T-helper 9 cell (primary cell): Measurements from ENCODE around the gene TTC23.
"Not testable (repeated sequence)": the region's sequence is repeated elsewhere in the genome, so short reads cannot be mapped to it uniquely, and the experiment has no call there.

Experiments used
- DNase-seq: peaks from one replicate; pipeline ENCODE4 v3.0.0-alpha.2; 2020

TTC23 gene

DNA sequence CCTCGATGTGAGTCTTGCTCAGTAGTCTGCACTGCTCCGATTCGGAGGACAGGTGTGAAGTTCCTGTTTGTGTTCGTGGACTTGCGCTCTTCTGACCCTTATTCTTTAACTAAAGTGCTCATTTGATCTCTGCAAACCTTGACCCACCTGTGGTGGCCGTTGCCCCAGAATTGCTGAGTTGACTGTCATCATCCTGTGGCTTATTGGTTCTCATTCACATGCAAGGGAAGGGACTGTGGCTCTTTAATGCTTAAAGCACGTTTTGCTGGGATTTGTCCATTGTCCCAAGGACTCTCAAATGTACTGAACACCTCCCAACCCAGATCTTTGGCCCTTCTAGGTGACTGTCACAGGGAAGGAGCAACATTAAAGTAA is 131.1 kb downstream of the TTC23 start:
- no peak for DNase-seq

- no peak for DNase-seq
Measured at GRCh38 chr15:99117563-99118257, 131.7 kb downstream of the TTC23 start.

DNA sequence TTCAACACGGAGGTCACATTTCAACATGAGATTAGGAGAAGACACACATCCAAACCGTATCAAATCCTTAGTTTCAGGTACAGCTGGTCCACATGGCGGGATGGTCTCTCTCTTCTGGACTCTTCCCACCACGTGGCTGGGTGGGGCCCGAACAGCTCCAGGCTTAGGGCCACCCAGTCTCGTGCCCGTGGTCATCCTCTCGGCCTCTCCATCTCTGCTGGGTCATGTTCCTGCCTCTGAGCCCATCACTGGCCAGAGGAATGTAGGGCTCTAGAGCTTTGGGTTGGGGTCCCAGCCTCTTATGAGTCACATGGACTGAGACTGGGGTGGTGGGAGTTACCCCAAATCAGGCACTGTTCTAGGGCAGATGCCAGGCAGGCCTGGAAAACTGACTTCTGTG is 132.3 kb downstream of the TTC23 start:
- no peak for DNase-seq

DNA sequence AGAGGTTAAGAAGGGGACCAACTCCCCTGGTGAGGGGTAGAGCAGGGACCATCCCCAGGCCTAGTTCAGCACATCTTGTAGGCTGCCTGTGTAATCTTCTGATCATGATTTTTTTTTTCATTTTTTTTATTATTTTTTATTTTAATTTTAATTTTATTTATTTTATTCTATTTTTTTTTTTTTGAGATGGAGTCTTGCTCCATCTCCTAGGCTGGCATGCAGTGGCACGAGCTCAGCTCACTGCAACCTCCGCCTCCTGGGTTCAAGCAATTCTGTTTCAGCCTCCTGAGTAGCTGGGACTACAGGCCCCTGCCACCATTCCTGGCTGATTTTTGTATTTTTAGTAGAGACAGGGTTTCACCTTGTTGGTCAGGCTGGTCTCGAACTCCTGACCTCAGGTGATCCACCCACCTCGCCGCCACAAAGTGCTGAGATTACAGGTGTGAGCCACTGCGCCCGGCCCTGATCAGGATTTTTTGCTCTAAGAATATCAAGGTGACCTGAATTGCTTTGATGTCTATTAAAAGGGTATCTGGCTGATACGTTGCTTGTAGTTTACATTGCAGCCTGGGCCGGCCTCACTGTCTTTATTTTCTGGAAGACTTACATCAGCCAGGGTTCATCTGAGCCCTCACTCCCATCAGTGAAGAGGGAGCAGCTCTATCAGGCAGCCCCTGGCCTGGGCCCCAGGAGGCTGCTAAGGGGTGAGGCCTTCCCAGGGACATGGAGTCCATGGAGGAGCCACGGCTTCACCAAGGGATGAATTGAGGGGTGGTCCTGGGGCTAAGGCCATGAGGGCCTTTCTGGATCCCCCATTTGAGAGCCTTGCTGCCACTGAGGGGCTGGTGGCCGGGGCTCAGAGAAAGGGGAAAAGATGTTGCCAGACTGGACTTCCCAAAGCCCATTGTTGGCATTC is 133.8 kb downstream of the TTC23 start:
- no peak for DNase-seq

- no peak for DNase-seq
Measured at GRCh38 chr15:99114511-99115299, 134.7 kb downstream of the TTC23 start.

- DNase-seq, result no peak
Measured at GRCh38 chr15:99113547-99114271, 135.7 kb downstream of the TTC23 start.

- DNase-seq, result not testable (repeated sequence)
Measured at GRCh38 chr15:99111641-99112040, 137.7 kb downstream of the TTC23 start.

- no peak for DNase-seq
Measured at GRCh38 chr15:99110581-99111320, 138.6 kb downstream of the TTC23 start.

DNA sequence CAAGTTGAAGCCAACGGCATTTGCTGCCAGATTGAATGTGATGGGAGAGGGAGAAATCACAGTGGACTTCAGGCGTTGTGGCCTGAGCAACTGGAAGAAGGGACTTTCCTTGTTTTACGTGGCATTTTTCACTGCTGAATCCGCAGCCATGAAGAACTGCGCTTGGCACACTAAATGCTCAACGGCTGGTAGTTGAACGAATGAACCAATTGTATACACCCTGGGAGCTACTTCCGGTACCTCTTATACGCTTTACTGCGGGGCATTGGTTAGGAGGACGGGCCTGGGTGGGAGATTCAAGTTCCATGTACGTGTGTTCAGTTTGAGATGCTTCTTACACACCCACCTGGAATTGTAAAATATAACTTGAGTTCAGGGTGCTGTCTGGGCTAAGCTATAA is 139.3 kb downstream of the TTC23 start:
- no peak for DNase-seq

DNA sequence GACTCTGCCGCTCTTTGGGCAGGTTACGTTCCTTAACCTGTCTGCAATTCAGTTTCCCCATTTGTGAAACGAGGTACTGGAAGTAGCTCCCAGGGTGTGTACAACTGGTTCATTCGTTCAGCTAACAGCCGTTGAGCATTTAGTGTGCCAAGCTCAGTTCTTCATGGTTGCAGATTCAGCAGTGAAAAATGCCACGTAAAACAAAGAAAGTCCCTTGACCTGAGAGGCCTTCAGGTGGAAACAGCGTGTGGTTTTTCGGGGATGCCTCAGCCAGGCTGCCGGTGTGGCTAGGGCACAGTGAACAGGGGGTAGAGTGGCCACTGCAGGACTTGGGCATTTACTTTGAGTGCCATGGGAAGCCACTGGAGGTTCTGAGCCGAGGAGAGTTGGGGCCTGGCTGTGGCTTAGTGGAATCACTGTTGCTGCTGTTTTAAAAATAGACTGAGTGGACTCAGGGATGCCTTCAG is 139.8 kb downstream of the TTC23 start:
- DNase-seq, result no peak

DNA sequence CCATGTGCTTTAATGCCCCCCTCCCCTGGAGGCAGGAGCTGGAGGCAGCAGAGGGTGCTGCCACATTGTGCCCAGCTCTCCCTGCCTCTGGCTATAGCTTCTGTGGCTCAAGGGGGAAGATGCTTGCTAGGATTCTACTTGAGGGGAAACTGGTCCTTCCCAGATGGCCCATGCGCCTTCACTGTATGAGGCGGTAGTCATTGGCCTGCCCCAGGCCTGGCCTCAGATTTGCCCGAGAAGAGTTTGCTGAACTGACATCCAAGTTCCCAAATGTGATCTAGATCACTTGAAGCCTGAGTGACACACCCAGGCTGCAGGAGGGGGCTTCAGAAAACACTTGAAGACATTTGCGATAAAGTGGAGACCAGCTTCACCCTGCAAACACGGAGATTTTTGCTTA is 140.4 kb downstream of the TTC23 start:
- no peak for DNase-seq

- no peak for DNase-seq
Measured at GRCh38 chr15:99106417-99107220, 142.8 kb downstream of the TTC23 start.

GRCh38 chr15:99105514-99106341 is 143.7 kb downstream of the TTC23 start:
- no peak for DNase-seq

DNA sequence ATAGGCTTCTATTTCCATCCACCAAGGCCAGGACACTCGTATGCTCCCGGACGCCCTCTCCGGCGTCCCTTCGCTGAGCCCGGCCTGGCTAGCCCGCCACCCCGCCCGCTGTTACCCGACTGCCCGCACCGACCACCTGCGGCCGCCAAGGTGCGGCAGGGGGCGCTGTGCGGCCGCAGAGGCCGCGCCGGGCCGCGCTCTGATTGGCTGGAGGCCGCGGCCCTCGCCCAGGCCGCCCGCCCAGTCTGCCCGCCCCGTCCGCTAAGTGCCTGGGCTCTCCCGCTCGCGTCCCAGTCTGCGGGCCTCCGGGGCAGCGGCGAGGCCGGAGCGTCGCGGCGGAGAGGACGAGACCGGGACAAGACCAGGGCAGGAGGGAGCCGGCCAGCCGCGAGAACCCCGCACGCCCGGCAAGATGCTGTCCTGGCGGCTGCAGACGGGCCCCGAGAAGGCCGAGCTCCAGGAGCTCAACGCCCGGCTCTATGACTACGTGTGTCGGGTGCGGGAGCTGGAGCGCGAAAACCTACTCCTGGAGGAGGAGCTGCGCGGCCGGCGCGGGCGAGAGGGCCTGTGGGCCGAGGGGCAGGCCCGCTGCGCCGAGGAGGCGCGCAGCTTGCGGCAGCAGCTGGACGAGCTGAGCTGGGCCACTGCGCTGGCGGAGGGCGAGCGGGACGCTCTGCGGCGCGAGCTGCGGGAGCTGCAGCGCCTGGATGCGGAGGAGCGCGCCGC is 144.4 kb downstream of the TTC23 start, which contains the start of gene SYNM:
Gene SYNM, plus strand, starts transcription at position 293 of the 726 bp plus-strand sequence. Its CDS starts 120 bp downstream, at position 413.
- DNase-seq, result no peak

DNA sequence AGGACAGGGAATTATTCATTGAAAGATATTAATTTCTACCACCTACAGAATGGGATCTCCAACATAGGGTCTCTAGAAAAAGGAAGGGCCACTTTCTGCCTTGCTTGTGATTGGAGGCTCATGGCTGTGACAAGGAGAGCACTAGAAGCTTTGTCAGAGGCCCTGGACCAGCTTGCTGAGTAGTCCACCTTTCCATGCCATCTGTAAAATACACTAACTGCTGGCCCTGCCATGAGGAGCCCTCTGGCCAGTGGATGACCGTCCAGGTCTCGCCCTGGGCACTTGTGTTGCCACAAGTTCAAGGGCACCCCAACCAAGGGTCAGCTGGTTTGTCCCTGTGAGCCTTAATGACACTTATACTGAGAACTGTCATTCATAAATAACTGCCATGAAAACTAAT is 146.1 kb downstream of the TTC23 start:
- DNase-seq, result no peak

DNA sequence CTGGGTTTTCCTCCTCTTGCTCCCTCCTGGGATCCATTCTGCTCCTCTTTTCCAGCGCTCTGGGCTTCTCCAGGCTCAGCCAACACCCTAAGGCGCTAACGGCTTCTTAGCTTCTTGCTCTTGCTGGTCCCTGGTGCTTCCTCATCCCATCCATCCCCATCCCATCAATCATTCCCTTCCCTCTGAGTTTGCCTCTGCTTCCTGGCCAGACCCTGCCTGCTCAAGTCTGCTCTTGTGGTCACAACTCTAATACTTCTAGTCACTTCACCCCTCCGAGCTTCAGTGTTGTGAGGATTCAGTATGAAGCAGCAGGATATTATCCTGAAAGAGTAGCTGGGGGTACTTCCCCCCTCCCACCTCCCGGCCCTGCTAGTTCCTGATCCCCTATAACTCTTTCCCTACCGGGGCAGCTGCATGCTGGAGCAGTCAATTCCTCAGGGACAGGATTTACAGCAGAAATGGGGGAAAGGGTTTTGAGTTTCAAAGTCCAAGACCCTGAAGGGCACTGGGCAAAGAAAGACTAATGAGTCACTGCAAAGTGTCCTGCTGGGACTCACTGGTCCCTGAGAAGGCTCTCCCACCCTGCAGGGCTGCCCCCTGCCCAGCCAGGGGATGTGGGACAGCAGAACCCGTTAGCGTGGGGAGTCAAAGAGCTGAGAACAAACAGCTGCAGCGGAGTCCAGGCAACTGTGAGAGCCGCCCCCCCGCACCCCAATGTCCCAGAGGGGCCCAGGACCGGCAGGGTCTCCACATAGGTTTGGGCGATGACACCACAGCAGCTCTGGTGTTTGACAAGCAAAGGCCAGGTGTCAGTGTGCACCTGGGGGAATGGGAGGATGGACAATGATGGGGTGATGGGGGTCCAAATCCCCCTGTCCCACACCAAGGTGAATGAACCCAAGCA is 146.8 kb downstream of the TTC23 start:
- no peak for DNase-seq

DNA sequence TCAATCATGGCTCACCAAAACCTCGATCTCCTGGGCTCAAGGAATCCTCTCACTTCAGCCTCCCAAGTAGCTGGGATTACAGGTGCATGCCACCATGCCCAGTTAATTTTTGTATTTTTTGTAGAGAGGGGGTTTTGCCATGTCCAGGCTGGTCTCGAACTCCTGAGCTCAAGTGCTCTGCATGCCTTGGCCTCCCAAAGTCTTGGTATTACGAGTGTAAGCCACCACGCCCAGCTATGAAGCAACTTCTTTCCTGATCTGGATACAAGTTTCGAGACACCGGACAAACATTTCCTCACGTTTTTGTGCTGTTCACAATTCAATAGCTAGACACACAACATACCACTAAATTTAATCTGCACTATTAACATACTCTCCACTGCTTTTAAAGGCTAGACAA is 147.9 kb downstream of the TTC23 start:
- DNase-seq, result no peak
